A549 (cell line): Measurements from ENCODE around the gene SMO. TPM values are rescaled to one million over a fixed set of nuclear protein-coding genes. Genes with fewer than 3 reads are reported as not detected.

ENCODE experiments used
- ATAC-seq, 2 experiments: fragments of 200-7000 bp in 1 of 2; fragments of >200 bp in 1 of 2; cut with Nextera tagmentation in 1 of 2; cut with Tn5 transposase in 1 of 2; 3 replicates each; pipeline versions ENCODE4 v1.8.0 to v1.9.1; 2018 to 2020; ENCODE audit warnings: mild to moderate bottlenecking in 1 of 2, moderate library complexity in 1 of 2
- CTCF ChIA-PET: fragments of 300-600 bp; sonication (Branson Sonifier 250); formaldehyde crosslinking; extraction: SDS; loops from one replicate; lab custom pipeline; 2021; ENCODE audit warnings: antibody characterized with exemption, inconsistent platforms; lab: Yijun Ruan, JAX
- POLR2A ChIA-PET: fragments of 350-600 bp; formaldehyde crosslinking; extraction: SDS; loops from one replicate; lab custom pipeline; 2021; ENCODE audit warnings: antibody characterized with exemption, inconsistent platforms; lab: Yijun Ruan, JAX
- DNase-seq, 2 experiments: peaks; one replicate each; pipeline versions ENCODE4 v3.0.0 to v3.0.0-alpha.2; 2011 to 2016; ENCODE audit warnings: low read depth in 1 of 2, low spot score in 1 of 2
- FAIRE-seq: peaks from 2 replicates; lab custom pipeline; 2011; peaks lifted over from hg19 to GRCh38; lab: Jason Lieb, UNC
- H3K27ac ChIP-seq, 2 experiments: fragments of >200 bp; sonication (Bioruptor Twin); formaldehyde crosslinking; 3 replicates each; pipeline ENCODE4 v1.5.1; 2016 to 2017
- H3K4me1 ChIP-seq: fragments of >200 bp; sonication (Bioruptor Twin); formaldehyde crosslinking; 3 replicates; pipeline ENCODE4 v1.6.1; 2016
- H3K4me2 ChIP-seq: fragments of >200 bp; sonication (Bioruptor Twin); formaldehyde crosslinking; 3 replicates; pipeline ENCODE4 v1.6.1; 2016
- H3K4me3 ChIP-seq: fragments of >200 bp; sonication (Bioruptor Twin); formaldehyde crosslinking; 3 replicates; pipeline ENCODE4 v1.5.1; 2016
- H3K9me3 ChIP-seq: fragments of >200 bp; sonication (Bioruptor Twin); formaldehyde crosslinking; 3 replicates; pipeline ENCODE4 v1.6.1; 2016
- CBX8 ChIP-seq: fragments of 200-600 bp; sonication (generic); IDR thresholded peaks from 2 replicates; pipeline ENCODE4 v1.6.1; 2016
- CEBPB ChIP-seq, 2 experiments: fragments of >200 bp in 1 of 2; sonication (Bioruptor Twin) in 1 of 2; formaldehyde crosslinking in 1 of 2; IDR thresholded peaks; 2 replicates each; pipeline ENCODE4 v1.6.1; 2012 to 2016
- CHD4 ChIP-seq: fragments of 200-600 bp; sonication (generic); IDR thresholded peaks from 2 replicates; pipeline ENCODE4 v1.6.1; 2016; ENCODE audit warnings: antibody characterized with exemption, mild to moderate bottlenecking, borderline replicate concordance
- FOSB ChIP-seq: fragments of 250-450 bp; sonication (Bioruptor Pico); IDR thresholded peaks from 2 replicates; pipeline ENCODE4 v1.5.0; 2020; ENCODE audit warnings: mild to moderate bottlenecking, moderate library complexity
- FOSL2 ChIP-seq, 2 experiments: fragments of 450-650 bp in 1 of 2; fragments of >200 bp in 1 of 2; sonication (Bioruptor Twin) in 1 of 2; formaldehyde crosslinking; IDR thresholded peaks; 2 replicates each; pipeline versions ENCODE4 v1.5.0 to v1.6.1; 2016 to 2020; ENCODE audit warnings: mild to moderate bottlenecking in 1 of 2, moderate library complexity in 1 of 2
- HOXB13 ChIP-seq: fragments of 250-450 bp; sonication (Bioruptor Pico); IDR thresholded peaks from 2 replicates; pipeline ENCODE4 v1.5.0; 2020; ENCODE audit warnings: low read depth, mild to moderate bottlenecking, moderate library complexity
- JUN ChIP-seq, 2 experiments: fragments of >200 bp; sonication (Bioruptor Twin); formaldehyde crosslinking; IDR thresholded peaks; 2 replicates in 1 of 2; 3 replicates in 1 of 2; pipeline ENCODE4 v1.6.1; 2016 to 2017
- KDM5A ChIP-seq: fragments of 200-600 bp; sonication (generic); IDR thresholded peaks from 2 replicates; pipeline ENCODE4 v1.6.1; 2016; ENCODE audit warnings: antibody characterized with exemption, mild to moderate bottlenecking
- PHF8 ChIP-seq: fragments of 200-600 bp; sonication (generic); IDR thresholded peaks from 2 replicates; pipeline ENCODE4 v1.6.1; 2016; ENCODE audit warnings: low read depth, mild to moderate bottlenecking, antibody characterized with exemption, moderate library complexity, borderline replicate concordance
- POLR2A ChIP-seq: IDR thresholded peaks from 2 replicates; pipeline ENCODE4 v1.6.1; 2012; ENCODE audit warnings: mild to moderate bottlenecking, low read length
- RCOR1 ChIP-seq: fragments of 150-350 bp; IDR thresholded peaks from 2 replicates; pipeline ENCODE4 v1.6.1; 2014; ENCODE audit warnings: antibody characterized with exemption, low read length, low read depth
- RNF2 ChIP-seq: fragments of 200-600 bp; sonication (generic); IDR thresholded peaks from 2 replicates; pipeline ENCODE4 v1.6.1; 2016; ENCODE audit warnings: low read depth, mild to moderate bottlenecking, antibody characterized with exemption, moderate library complexity, borderline replicate concordance
- TP53 ChIP-seq: fragments of 250-450 bp; sonication (Bioruptor Pico); IDR thresholded peaks from 2 replicates; pipeline ENCODE4 v1.5.0; 2021; ENCODE audit warnings: mild to moderate bottlenecking, moderate library complexity
- ZC3H11A ChIP-seq: fragments of 450-650 bp; IDR thresholded peaks from 2 replicates; pipeline ENCODE4 v1.6.1; 2014; ENCODE audit warnings: antibody characterized with exemption, mild to moderate bottlenecking
- WGBS: methylation state at CpG from one replicate; pipeline ENCODE4 v1.1.6; 2017; ENCODE audit errors: missing lambda C conversion rate; 5-methylcytosine and 5-hydroxymethylcytosine counted together
- polyA minus RNA-seq: library from RNA; depleted of rRNA, polyadenylated mRNA; stranded (reverse); fragments of >200 nt; gene quantifications from 2 replicates; pipeline ENCODE4 v1.2.3, GENCODE V29; 2011; rRNA and poly(A)+ RNA removed
- polyA plus RNA-seq, 4 experiments: library from polyadenylated mRNA; depleted of rRNA in 3 of 4; stranded (reverse); fragments of >200 nt; fragmentation: RNase III in 1 of 4; extraction: RNeasy Plus Mini Kit Qiagen cat#74134 plus additional on column Dnase treatment in 1 of 4; gene quantifications; 2 replicates in 3 of 4; 3 replicates in 1 of 4; pipeline ENCODE4 v1.2.3, GENCODE V29; 2011 to 2017
- TF ChIP-seq, protein P1 (sequence below): fragments of >200 bp; sonication (Bioruptor Twin); formaldehyde crosslinking; IDR thresholded peaks from 2 replicates; pipeline ENCODE4 v1.6.1; 2016

The SMO gene
- polyA plus RNA-seq (2011; rRNA removed), result 11.8 and 16.2 TPM in 2 replicates
- polyA plus RNA-seq (2012; cell fraction: cytosol; rRNA removed), result 20.0 and 27.9 TPM in 2 replicates
- 48.2 and 50.7 TPM in 2 replicates for polyA plus RNA-seq (2012; cell fraction: nucleus; rRNA removed)
- polyA plus RNA-seq (2017; fragmentation: RNase III; extraction: RNeasy Plus Mini Kit Qiagen cat#74134 plus additional on column Dnase treatment), result 14.2 to 18.3 TPM (median 15.7 TPM) in 3 replicates
- 56.6 and 59.9 TPM in 2 replicates for polyA minus RNA-seq

DNA sequence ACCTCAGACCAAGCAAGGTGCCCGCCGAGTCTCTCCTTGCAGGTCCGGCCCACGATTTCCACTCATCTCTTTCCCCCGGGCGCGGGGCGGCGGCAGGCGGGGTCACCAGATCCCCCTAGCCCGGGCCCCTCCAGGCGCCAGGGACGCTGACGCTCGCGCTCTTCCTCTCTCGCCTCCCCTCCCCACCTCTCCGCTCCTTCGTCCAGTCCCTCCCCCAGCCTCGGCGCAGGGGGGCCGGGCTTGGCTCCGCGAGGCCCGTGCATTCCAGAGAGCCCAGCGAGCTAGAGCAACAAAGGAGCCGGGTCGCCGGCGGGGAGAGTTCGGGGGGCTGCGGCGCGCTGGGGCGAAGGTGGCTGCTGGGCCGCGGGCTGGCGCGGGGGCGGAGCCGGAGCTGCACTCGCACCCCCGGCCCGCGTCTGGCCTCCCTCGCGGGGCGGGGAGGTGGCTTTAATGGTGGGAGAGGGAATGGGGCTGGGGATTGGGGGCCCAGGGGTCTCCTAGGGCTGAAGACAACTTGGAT lies at the start of gene SMO:
Gene SMO (plus strand): TSS at position 262 of the 520 bp plus-strand sequence. CDS start 519 bp downstream, outside the sequence.
- Histone ChIP-seq H3K4me1 (peaks cover 12% of the 10 kb centered on the region), H3K4me3 (peak within 1 kb of the TSS; percentile 87), H3K4me2 (peak within 1 kb of the TSS; percentile 89), H3K27ac (peak within 1 kb of the TSS; percentile 88 to 97), H3K9me3 (no peaks in the 10 kb centered on the region)
- FAIRE-seq (no peak), ATAC-seq (peak; percentile 64 to 86), DNase-seq (peak; percentile 31 to 53)
- ChIA-PET CTCF (interaction anchor here (1.0 to 2.6 kb wide), 5 partner anchors 11 to 30 kb away, joined by 3 to 12 read pairs (median 4); no protein-coding TSS in a partner anchor), POLR2A (interaction anchor here (0.7 to 2.0 kb wide), 2 partner anchors 25 to 1824 kb away, joined by 3 to 6 read pairs; no protein-coding TSS in a partner anchor)
- 5% methylated on average over 16 of the region's 48 CpGs for WGBS
- TF ChIP-seq ZC3H11A (no peak), PHF8 (peak; percentile 84; the same call in 1 of the 2 replicates), HOXB13 (CRISPR knock-in tag) (no peak), POLR2A (peak; percentile 58), JUN (IDR thresholded peaks at IDR 0.05) (peak in 1 of 2 experiments; percentile 38; a peak in 2 of 5 replicates)
- TF ChIP-seq, all 56 proteins: peak for 3

DNA sequence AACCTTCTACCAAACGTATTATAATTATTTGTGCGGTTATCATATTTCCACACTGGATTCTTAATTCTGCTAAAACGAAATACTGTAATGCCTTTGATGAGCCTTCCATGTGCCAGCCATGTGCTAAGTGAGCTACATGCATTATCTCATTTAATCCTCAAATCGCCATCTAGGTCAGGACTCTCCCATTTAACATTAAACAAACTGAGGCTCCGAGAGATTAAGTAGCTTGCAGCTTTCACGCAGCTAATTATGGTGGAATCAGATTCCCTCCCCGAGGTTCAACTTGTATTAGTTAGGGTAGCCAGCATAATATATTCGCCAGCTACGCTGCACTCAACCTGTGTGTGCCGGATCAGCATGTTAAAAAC lies 44.7 kb upstream of the SMO start:
- peak; percentile 73; the same call in 1 of the 2 replicates for TF ChIP-seq CBX8
- no peak for TF ChIP-seq TP53 (CRISPR knock-in tag)
- no peak for TF ChIP-seq CHD4
- 0 out of 2 replicates have a peak, but pooled peaks have one; percentile 57 for TF ChIP-seq RNF2
- ChIA-PET CTCF (interaction anchor here (0.7 to 5.2 kb wide), 3 partner anchors 19 to 586 kb away, joined by 3 to 37 read pairs (median 3); no protein-coding TSS in a partner anchor), POLR2A (no interaction called here)
- ATAC-seq (peak in 1 of 2 experiments; percentile 4; a peak in 1 of 6 replicates), DNase-seq (no peak), FAIRE-seq (no peak)
- peaks cover 7% of the 10 kb centered on the region; the same call in 2 of the 3 replicates for H3K4me1 ChIP-seq
- 44% methylated on average over 10 of the region's 10 CpGs for WGBS
- peak overlapping the region; percentile 100 for H3K4me2 ChIP-seq
- no peaks in the 10 kb centered on the region for H3K9me3 ChIP-seq
- peak overlapping the region; percentile 75 for H3K4me3 ChIP-seq
- no peak overlapping the region for H3K27ac ChIP-seq

DNA sequence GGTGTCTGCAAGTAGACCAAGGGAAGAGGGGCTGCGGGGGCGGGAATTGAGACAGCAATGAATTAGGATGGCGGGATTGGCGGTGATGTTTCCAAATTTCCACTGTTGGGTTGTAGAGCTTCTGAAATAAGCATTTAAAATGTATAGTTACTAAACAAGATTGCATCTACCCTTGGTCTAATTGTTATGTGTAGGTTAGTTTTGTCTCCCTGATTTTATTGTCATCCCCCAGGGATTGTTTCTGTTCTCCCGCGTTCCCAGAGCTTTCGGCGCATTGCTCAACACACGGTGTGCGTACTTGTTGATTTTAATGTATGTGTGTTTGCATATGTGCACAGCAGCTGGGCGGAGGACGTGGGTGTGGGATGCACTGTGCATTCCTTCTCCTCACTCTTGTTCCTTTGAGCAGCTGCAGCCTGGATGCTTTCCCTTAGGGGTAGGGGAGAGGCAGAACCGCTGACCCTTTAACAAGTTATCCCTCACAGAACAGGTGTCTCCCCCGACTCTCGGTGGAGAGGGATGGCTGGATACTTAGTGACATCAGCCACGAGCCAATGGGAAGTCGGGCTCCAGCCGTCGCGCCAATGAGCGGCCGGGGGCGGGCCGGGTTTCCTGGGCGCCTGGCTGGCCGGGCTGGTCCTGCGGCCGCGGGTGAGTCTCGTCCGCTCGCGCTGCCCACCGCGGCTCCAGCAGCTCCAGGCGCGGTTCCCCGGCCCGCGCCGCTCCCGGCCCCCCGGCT lies 44.2 kb upstream of the SMO start, which contains the start of gene TSPAN33:
Gene TSPAN33 (plus strand): TSS at position 613 of the 739 bp plus-strand sequence. CDS start 274 bp downstream, outside the sequence.
- H3K4me3 ChIP-seq, result peak within 1 kb of the TSS; percentile 75
- H3K27ac ChIP-seq, result peak within 1 kb of the TSS; percentile 66 to 87
- FAIRE-seq, result no peak
- H3K9me3 ChIP-seq, result no peaks in the 10 kb centered on the region
- TF ChIP-seq POLR2A, result 0 out of 2 replicates have a peak, but pooled peaks have one; percentile 10
- no peak for TF ChIP-seq RCOR1
- no peak for TF ChIP-seq PHF8
- TF ChIP-seq CBX8, result peak; percentile 22; the same call in 1 of the 2 replicates
- TF ChIP-seq, protein P1, sequence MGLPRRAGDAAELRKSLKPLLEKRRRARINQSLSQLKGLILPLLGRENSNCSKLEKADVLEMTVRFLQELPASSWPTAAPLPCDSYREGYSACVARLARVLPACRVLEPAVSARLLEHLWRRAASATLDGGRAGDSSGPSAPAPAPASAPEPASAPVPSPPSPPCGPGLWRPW, result no peak
- no peak for TF ChIP-seq FOSB (CRISPR knock-in tag)
- no peak for TF ChIP-seq TP53 (CRISPR knock-in tag)
- TF ChIP-seq FOSL2 (IDR thresholded peaks at IDR 0.05), result no peak
- TF ChIP-seq FOSL2 (CRISPR knock-in tag; IDR thresholded peaks at IDR 0.05), result no peak
- no peak for TF ChIP-seq KDM5A
- peak; percentile 44 to 76; a peak in 3 of 4 replicates for TF ChIP-seq CEBPB (IDR thresholded peaks at IDR 0.05)
- H3K4me2 ChIP-seq, result peak within 1 kb of the TSS; percentile 100
- ChIA-PET CTCF (interaction anchor here (0.7 to 5.2 kb wide), 4 partner anchors 15 to 585 kb away, joined by 3 to 37 read pairs (median 3); no protein-coding TSS in a partner anchor), POLR2A (no interaction called here)
- under 1% methylated on average over 14 of the region's 43 CpGs for WGBS
- peak; percentile 97 to 99 for ATAC-seq
- DNase-seq, result peak; percentile 67 to 98
- H3K4me1 ChIP-seq, result peaks cover 7% of the 10 kb centered on the region; the same call in 2 of the 3 replicates
